Measurements from ENCODE around the gene NIPAL1. TPM values are rescaled to one million over a fixed set of nuclear protein-coding genes. Genes with fewer than 3 reads are reported as not detected.

The NIPAL1 gene
- total RNA-seq, 4 donors from 2014 or later = 0.33 to 1.3 (median 0.60) TPM

GRCh38 chr4:48041535-48042137 lies 25.1 kb downstream of the NIPAL1 start:
- Histone ChIP-seq H3K9me3 (no peaks in the 10 kb centered on the region), H3K36me3 (no peaks in the 10 kb centered on the region), H3K4me1 (peaks cover 0 to 2% (median 0%) of the 10 kb centered on the region in 4 donors), H3K27me3 (peaks cover 0 to 3% (median 0%) of the 10 kb centered on the region in 4 donors), H3K27ac (replicated peaks in 1 of 4) (no peak overlapping the region), H3K4me3 (no peak overlapping the region)
- no peak for DNase-seq (ENCODE audit: extremely low spot score)
- TF ChIP-seq, protein P1, sequence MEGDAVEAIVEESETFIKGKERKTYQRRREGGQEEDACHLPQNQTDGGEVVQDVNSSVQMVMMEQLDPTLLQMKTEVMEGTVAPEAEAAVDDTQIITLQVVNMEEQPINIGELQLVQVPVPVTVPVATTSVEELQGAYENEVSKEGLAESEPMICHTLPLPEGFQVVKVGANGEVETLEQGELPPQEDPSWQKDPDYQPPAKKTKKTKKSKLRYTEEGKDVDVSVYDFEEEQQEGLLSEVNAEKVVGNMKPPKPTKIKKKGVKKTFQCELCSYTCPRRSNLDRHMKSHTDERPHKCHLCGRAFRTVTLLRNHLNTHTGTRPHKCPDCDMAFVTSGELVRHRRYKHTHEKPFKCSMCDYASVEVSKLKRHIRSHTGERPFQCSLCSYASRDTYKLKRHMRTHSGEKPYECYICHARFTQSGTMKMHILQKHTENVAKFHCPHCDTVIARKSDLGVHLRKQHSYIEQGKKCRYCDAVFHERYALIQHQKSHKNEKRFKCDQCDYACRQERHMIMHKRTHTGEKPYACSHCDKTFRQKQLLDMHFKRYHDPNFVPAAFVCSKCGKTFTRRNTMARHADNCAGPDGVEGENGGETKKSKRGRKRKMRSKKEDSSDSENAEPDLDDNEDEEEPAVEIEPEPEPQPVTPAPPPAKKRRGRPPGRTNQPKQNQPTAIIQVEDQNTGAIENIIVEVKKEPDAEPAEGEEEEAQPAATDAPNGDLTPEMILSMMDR (IDR thresholded peaks at IDR 0.05) = no peak
- TF ChIP-seq POLR2AphosphoS5 (IDR thresholded peaks at IDR 0.05) = no peak
- no peak for TF ChIP-seq EP300 (IDR thresholded peaks at IDR 0.05)
- no peak for TF ChIP-seq POLR2A (IDR thresholded peaks at IDR 0.05; ENCODE audit: low read depth)
- WGBS = 91% methylated on average over 4 of the region's 4 CpGs
- intact Hi-C loops (cut with DNase I) = no loop called here

GRCh38 chr4:48042979-48043461 lies 26.4 kb downstream of the NIPAL1 start:
- Histone ChIP-seq H3K4me1 (peaks cover 0 to 10% (median 0%) of the 10 kb centered on the region in 4 donors), H3K4me3 (no peak overlapping the region), H3K9me3 (no peaks in the 10 kb centered on the region), H3K36me3 (no peaks in the 10 kb centered on the region), H3K27ac (replicated peaks in 1 of 4) (no peak overlapping the region), H3K27me3 (peaks cover 0 to 9% (median 0%) of the 10 kb centered on the region in 4 donors)
- no peak for DNase-seq (ENCODE audit: extremely low spot score)
- intact Hi-C loops (cut with DNase I) = no loop called here
- TF ChIP-seq, protein P1 (IDR thresholded peaks at IDR 0.05) = no peak
- no peak for TF ChIP-seq POLR2AphosphoS5 (IDR thresholded peaks at IDR 0.05)
- no peak for TF ChIP-seq POLR2A (IDR thresholded peaks at IDR 0.05; ENCODE audit: low read depth)
- no peak for TF ChIP-seq EP300 (IDR thresholded peaks at IDR 0.05)
- 42% methylated on average over 3 of the region's 3 CpGs for WGBS

DNA sequence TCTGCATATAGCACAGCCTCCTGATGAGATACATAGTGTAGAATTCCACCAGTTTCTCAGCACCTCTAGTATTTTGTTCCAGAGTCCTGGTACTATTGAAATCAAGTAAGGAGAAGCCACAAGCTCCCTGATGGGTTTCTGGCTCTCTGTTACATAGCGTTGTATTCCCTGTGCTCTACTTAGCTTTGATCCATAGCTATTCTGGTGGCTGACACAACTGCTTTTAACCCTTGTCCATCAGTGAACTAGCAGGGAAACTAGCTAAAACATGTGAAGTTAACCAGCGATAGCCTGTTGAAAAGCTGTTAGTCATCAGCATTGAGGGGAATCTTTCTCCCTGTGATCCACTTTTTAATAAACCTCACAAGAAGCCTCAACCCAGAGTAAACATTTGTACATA lies 26.9 kb downstream of the NIPAL1 start:
- TF ChIP-seq POLR2AphosphoS5 (IDR thresholded peaks at IDR 0.05) (no peak), POLR2A (IDR thresholded peaks at IDR 0.05; ENCODE audit: low read depth) (no peak), EP300 (IDR thresholded peaks at IDR 0.05) (no peak)
- TF ChIP-seq, protein P1 (IDR thresholded peaks at IDR 0.05) = no peak
- Histone ChIP-seq H3K36me3 (no peaks in the 10 kb centered on the region), H3K27ac (replicated peaks in 1 of 4) (no peak overlapping the region), H3K27me3 (peaks cover 0 to 9% (median 0%) of the 10 kb centered on the region in 4 donors), H3K4me3 (no peak overlapping the region), H3K9me3 (no peaks in the 10 kb centered on the region), H3K4me1 (peaks cover 0 to 10% (median 0%) of the 10 kb centered on the region in 4 donors)
- intact Hi-C loops (cut with DNase I) = no loop called here
- no peak for DNase-seq (ENCODE audit: extremely low spot score)
- WGBS = 71% methylated on average over 2 of the region's 2 CpGs

- TF ChIP-seq EP300 (IDR thresholded peaks at IDR 0.05) (no peak), POLR2AphosphoS5 (IDR thresholded peaks at IDR 0.05) (no peak), POLR2A (IDR thresholded peaks at IDR 0.05; ENCODE audit: low read depth) (no peak)
- TF ChIP-seq, protein P1 (IDR thresholded peaks at IDR 0.05) = no peak
- H3K9me3 ChIP-seq = no peaks in the 10 kb centered on the region
- no peak overlapping the region for H3K4me3 ChIP-seq
- H3K27me3 ChIP-seq = peaks cover 0 to 9% (median 0%) of the 10 kb centered on the region in 4 donors
- intact Hi-C loops (cut with DNase I) = no loop called here
- no peak for DNase-seq (ENCODE audit: extremely low spot score)
- H3K4me1 ChIP-seq = peaks cover 0 to 10% (median 0%) of the 10 kb centered on the region in 4 donors
- H3K36me3 ChIP-seq = no peaks in the 10 kb centered on the region
- H3K27ac ChIP-seq (replicated peaks in 1 of 4) = no peak overlapping the region
- WGBS = 88% methylated on average over 2 of the region's 2 CpGs
Observed at GRCh38 chr4:48044298-48044697, 27.7 kb downstream of the NIPAL1 start.
